PC-3 (cell line): Measurements from ENCODE around the gene ARIH2.

ENCODE experiments used
- EZH2 ChIP-seq: fragments of 300-600 bp; sonication (generic); IDR thresholded peaks from one replicate; pipeline ENCODE4 v1.6.1; 2017; ENCODE audit warnings: antibody characterized with exemption, mild to moderate bottlenecking, low read length; ENCODE audit not compliant: unreplicated experiment
- EZH2phosphoT487 ChIP-seq: fragments of 300-600 bp; sonication (generic); IDR thresholded peaks from 2 replicates; pipeline ENCODE4 v1.6.1; 2018; ENCODE audit warnings: mild to moderate bottlenecking, antibody characterized with exemption, low read length, borderline replicate concordance
- TF ChIP-seq, protein P1 (sequence below): fragments of 300-600 bp; sonication (generic); conservative IDR thresholded peaks from 2 replicates; pipeline ENCODE4 v1.5.1; 2017; ENCODE audit warnings: antibody characterized with exemption, low read depth, mild to moderate bottlenecking, low read length

DNA sequence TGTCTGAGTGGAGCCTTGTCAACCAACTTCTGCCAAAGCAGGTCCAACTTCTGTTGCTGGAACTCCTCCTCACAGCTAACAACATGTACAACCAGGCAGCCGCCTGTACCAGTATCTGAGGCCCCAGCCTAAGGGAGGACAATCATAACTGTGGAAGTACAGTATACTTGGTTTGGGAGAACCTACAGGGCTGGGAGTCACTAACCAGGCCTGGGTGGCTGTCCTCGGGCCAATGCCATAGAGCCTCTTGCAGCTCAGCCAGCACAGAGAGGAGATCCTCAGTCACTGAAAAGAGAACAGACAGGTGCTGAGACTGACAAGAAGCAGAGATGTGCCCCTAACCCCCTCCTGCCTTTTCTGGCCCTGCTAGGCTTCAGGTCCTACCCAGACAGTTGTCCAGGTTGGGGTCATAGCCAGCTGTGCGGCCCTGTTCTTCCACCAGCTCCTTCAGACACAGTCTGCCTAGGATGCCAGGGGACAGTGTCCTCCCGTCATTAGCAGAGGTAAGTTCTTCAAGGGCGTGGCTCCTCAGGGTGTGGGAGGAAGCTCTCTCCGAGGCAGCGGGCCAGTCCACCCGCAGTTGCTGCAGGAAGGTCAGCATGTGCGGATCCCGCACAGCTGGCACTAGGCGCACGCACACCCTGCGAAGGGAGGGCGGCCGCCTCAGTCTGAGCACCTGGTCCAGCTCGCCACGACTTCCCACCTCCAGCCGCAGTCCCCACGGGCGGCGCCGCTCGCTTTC is 98.8 kb downstream of the ARIH2 start:
- TF ChIP-seq, protein P1, sequence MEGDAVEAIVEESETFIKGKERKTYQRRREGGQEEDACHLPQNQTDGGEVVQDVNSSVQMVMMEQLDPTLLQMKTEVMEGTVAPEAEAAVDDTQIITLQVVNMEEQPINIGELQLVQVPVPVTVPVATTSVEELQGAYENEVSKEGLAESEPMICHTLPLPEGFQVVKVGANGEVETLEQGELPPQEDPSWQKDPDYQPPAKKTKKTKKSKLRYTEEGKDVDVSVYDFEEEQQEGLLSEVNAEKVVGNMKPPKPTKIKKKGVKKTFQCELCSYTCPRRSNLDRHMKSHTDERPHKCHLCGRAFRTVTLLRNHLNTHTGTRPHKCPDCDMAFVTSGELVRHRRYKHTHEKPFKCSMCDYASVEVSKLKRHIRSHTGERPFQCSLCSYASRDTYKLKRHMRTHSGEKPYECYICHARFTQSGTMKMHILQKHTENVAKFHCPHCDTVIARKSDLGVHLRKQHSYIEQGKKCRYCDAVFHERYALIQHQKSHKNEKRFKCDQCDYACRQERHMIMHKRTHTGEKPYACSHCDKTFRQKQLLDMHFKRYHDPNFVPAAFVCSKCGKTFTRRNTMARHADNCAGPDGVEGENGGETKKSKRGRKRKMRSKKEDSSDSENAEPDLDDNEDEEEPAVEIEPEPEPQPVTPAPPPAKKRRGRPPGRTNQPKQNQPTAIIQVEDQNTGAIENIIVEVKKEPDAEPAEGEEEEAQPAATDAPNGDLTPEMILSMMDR: no peak
- TF ChIP-seq EZH2 (no peak), EZH2phosphoT487 (no peak)
